Measurements from ENCODE around the gene CHCHD3. TPM values are rescaled to one million over a fixed set of nuclear protein-coding genes. Genes with fewer than 3 reads are reported as not detected.

CHCHD3 gene
- total and polyA plus RNA-seq, 9 of the 15 experiments (the other 6 are each of a cell fraction or from before 2014, with no cell fraction given): 66.2 to 279 (median 204) TPM

DNA sequence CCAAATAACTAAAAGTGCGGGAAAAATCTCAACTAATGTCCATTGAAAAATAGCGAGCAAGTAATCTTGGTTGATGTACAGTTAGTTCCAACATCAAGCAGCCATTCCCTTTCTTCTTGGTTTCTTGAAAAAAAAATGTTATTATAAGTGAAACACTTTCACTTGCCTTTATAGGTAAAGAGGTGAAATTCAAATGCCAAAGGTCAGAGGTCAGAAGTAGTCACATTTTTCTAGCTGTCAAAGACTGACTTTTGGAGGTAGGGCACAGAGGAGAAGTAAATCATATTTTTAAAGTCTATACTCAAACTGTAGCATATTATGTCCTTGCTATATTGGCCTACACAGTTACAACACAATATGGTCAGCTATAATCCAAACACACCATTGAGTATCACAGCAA is 62.3 kb downstream of the CHCHD3 start:
- Histone ChIP-seq H4K20me1 (replicated peaks; ENCODE audit: control insufficient read depth, insufficient read depth, low read length) (no peaks in the 10 kb centered on the region), H3K4me2 (ENCODE audit: insufficient read depth, low read length) (no peak overlapping the region), H2AFZ (ENCODE audit: low read depth, low read length) (no peak overlapping the region), H3K36me3 (ENCODE audit: control insufficient read depth, insufficient read depth, low read length) (peaks cover 61% of the 10 kb centered on the region), H3K79me2 (ENCODE audit: control insufficient read depth, insufficient read depth, low read length) (peaks cover 44% of the 10 kb centered on the region), H3K9me1 (ENCODE audit: control insufficient read depth, insufficient read depth, low read length) (no peaks in the 10 kb centered on the region), H3K27me3 (ENCODE audit: control insufficient read depth in 2 of 2, insufficient read depth in 2 of 2, low read length in 2 of 2) (no peaks in the 10 kb centered on the region), H3K9me3 (replicated peaks; ENCODE audit: control insufficient read depth, insufficient read depth, low read depth, low read length) (no peaks in the 10 kb centered on the region), H3K27ac (ENCODE audit: extremely low read depth, low read depth, low read length) (no peak overlapping the region), H3K4me1 (replicated peaks in 1 of 2; ENCODE audit: control insufficient read depth in 2 of 2, insufficient read depth in 2 of 2, low read length in 2 of 2) (peaks cover 0 to 10% of the 10 kb centered on the region in 2 experiments; a peak in 3 of 5 replicates), H3K9ac (ENCODE audit: insufficient read depth in 1 of 2, low read depth in 2 of 2, low read length in 2 of 2) (no peak overlapping the region), H3K4me3 (no peak overlapping the region)
- POLR2A ChIA-PET: no interaction called here
- DNase-seq (ENCODE audit: extremely low read depth in 1 of 4, low spot score in 3 of 4) (no peak), ATAC-seq (no peak), FAIRE-seq (no peak)
- intact Hi-C loops (cut with micrococcal nuclease) (no loop called here), in situ Hi-C loops (cut with MboI) (no loop called here)
- BruUV-seq (replicated peaks): no TSS peak
- CTCF ChIA-PET (ENCODE audit: low intra/inter-chr PET ratio): no interaction called here
- WGBS (ENCODE audit: insufficient coverage, low coverage, missing lambda C conversion rate): 92% methylated on average over 2 of the region's 2 CpGs
- no peak for TF ChIP-seq ARID2 (IDR thresholded peaks at IDR 0.05)
- TF ChIP-seq, protein P1, sequence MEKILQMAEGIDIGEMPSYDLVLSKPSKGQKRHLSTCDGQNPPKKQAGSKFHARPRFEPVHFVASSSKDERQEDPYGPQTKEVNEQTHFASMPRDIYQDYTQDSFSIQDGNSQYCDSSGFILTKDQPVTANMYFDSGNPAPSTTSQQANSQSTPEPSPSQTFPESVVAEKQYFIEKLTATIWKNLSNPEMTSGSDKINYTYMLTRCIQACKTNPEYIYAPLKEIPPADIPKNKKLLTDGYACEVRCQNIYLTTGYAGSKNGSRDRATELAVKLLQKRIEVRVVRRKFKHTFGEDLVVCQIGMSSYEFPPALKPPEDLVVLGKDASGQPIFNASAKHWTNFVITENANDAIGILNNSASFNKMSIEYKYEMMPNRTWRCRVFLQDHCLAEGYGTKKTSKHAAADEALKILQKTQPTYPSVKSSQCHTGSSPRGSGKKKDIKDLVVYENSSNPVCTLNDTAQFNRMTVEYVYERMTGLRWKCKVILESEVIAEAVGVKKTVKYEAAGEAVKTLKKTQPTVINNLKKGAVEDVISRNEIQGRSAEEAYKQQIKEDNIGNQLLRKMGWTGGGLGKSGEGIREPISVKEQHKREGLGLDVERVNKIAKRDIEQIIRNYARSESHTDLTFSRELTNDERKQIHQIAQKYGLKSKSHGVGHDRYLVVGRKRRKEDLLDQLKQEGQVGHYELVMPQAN (IDR thresholded peaks at IDR 0.05; ENCODE audit: borderline replicate concordance): no peak
- no peak for TF ChIP-seq HOXB6 (CRISPR knock-in tag; IDR thresholded peaks at IDR 0.05; ENCODE audit: borderline replicate concordance)
- TF ChIP-seq, protein P2, sequence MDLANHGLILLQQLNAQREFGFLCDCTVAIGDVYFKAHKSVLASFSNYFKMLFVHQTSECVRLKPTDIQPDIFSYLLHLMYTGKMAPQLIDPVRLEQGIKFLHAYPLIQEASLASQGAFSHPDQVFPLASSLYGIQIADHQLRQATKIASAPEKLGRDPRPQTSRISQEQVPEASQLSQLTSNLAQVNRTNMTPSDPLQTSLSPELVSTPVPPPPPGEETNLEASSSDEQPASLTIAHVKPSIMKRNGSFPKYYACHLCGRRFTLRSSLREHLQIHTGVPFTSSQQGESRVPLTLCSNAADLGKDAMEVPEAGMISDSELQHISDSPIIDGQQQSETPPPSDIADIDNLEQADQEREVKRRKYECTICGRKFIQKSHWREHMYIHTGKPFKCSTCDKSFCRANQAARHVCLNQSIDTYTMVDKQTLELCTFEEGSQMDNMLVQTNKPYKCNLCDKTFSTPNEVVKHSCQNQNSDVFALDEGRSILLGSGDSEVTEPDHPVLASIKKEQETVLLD (IDR thresholded peaks at IDR 0.05): no peak
- no peak for TF ChIP-seq FOSL1 (tag; conservative IDR thresholded peaks at IDR 0.05)
- no peak for TF ChIP-seq SMAD3 (CRISPR knock-in tag; conservative IDR thresholded peaks at IDR 0.05)
- no peak for TF ChIP-seq MBD2 (IDR thresholded peaks at IDR 0.05; ENCODE audit: borderline replicate concordance, low read depth)
- no peak for TF ChIP-seq ZNF324 (CRISPR knock-in tag; IDR thresholded peaks at IDR 0.05)
- TF ChIP-seq NR2C1 (IDR thresholded peaks at IDR 0.05): peak; percentile 66
- peak; percentile 67 for TF ChIP-seq NR2C1 (tag; IDR thresholded peaks at IDR 0.05)
- TF ChIP-seq PHF20 (IDR thresholded peaks at IDR 0.05; ENCODE audit: partially characterized antibody): no peak
- TF ChIP-seq ZFP36 (IDR thresholded peaks at IDR 0.05; ENCODE audit: low read depth, low read length, partially characterized antibody): no peak
- TF ChIP-seq, protein P3, sequence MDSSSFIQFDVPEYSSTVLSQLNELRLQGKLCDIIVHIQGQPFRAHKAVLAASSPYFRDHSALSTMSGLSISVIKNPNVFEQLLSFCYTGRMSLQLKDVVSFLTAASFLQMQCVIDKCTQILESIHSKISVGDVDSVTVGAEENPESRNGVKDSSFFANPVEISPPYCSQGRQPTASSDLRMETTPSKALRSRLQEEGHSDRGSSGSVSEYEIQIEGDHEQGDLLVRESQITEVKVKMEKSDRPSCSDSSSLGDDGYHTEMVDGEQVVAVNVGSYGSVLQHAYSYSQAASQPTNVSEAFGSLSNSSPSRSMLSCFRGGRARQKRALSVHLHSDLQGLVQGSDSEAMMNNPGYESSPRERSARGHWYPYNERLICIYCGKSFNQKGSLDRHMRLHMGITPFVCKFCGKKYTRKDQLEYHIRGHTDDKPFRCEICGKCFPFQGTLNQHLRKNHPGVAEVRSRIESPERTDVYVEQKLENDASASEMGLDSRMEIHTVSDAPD (CRISPR knock-in tag; IDR thresholded peaks at IDR 0.05): no peak
- no peak for TF ChIP-seq NR2C2 (CRISPR knock-in tag; IDR thresholded peaks at IDR 0.05)
- TF ChIP-seq NR2C2 (tag; IDR thresholded peaks at IDR 0.05): peak; percentile 53; the same call in 1 of the 2 replicates
- TF ChIP-seq, protein P4, sequence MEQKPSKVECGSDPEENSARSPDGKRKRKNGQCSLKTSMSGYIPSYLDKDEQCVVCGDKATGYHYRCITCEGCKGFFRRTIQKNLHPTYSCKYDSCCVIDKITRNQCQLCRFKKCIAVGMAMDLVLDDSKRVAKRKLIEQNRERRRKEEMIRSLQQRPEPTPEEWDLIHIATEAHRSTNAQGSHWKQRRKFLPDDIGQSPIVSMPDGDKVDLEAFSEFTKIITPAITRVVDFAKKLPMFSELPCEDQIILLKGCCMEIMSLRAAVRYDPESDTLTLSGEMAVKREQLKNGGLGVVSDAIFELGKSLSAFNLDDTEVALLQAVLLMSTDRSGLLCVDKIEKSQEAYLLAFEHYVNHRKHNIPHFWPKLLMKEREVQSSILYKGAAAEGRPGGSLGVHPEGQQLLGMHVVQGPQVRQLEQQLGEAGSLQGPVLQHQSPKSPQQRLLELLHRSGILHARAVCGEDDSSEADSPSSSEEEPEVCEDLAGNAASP (IDR thresholded peaks at IDR 0.05): no peak
- TF ChIP-seq CXXC5 (CRISPR knock-in tag; IDR thresholded peaks at IDR 0.05): no peak

Measured in K562 (cell line).